ENCODE measurements around the gene OPHN1. TPM values are rescaled to one million over a fixed set of nuclear protein-coding genes. Genes with fewer than 3 reads are reported as not detected.
"Not testable (repeated sequence)": the region's sequence is repeated elsewhere in the genome, so short reads cannot be mapped to it uniquely, and the experiment has no call there.

The OPHN1 gene
- total RNA-seq, 1 experiment from 2014 or later: 3.3 TPM

DNA sequence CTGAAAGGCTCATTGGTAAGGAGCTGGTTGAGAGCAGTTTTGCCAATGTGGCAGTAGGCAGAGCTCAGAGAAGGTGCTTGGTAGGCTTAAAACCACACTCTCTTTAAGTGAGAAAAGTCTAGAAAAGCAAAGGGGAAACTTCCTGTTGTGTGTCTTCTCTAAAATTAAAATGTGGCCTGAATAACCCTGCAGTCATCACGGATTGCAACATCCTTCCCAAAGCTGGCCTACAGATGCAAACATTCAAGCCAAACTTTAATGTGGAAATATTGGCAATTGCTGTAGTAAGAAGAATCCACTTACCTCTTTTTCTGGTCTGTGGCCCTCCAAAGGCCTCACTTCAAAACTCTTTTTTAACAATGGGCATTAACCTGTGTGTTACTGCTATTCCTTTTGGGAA, 348.5 kb downstream of the OPHN1 start:
- no peaks in the 10 kb centered on the region for H3K9me3 ChIP-seq (ENCODE audit: low read depth, low read length, poor library complexity, severe bottlenecking)
- ChIA-PET CTCF (no interaction called here), POLR2A (ENCODE audit: low non-redundant PET) (no interaction called here)
- DNase-seq (ENCODE audit: low spot score): no peak
- H3K27ac ChIP-seq (ENCODE audit: low read depth, low read length, poor library complexity, severe bottlenecking): no peak overlapping the region
- H3K4me1 ChIP-seq (ENCODE audit: insufficient read depth, low read length, poor library complexity, severe bottlenecking): no peaks in the 10 kb centered on the region
- H3K4me3 ChIP-seq (ENCODE audit: low read depth, low read length, poor library complexity, severe bottlenecking): no peak overlapping the region
- no TSS peak for BruUV-seq (replicated peaks)
- intact Hi-C loops (cut with micrococcal nuclease; ENCODE audit: unreplicated experiment): no loop called here
- H3K27me3 ChIP-seq (replicated peaks; ENCODE audit: insufficient read depth, low read depth, low read length, poor library complexity): no peaks in the 10 kb centered on the region
- TF ChIP-seq EZH2 (IDR thresholded peaks at IDR 0.05; ENCODE audit: borderline replicate concordance, low read depth, low read length, poor library complexity, severe bottlenecking): no peak
- TF ChIP-seq CTCF (conservative IDR thresholded peaks at IDR 0.05; ENCODE audit: low read depth, low read length): no peak
- H3K36me3 ChIP-seq (ENCODE audit: insufficient read depth, low read length, poor library complexity, severe bottlenecking): no peaks in the 10 kb centered on the region

GRCh38 chrX:68083510-68083909, 349.8 kb downstream of the OPHN1 start:
- POLR2A ChIA-PET (ENCODE audit: low non-redundant PET): no interaction called here
- no TSS peak for BruUV-seq (replicated peaks)
- TF ChIP-seq EZH2 (IDR thresholded peaks at IDR 0.05; ENCODE audit: borderline replicate concordance, low read depth, low read length, poor library complexity, severe bottlenecking) (no peak), CTCF (conservative IDR thresholded peaks at IDR 0.05; ENCODE audit: low read depth, low read length) (no peak)

DNA sequence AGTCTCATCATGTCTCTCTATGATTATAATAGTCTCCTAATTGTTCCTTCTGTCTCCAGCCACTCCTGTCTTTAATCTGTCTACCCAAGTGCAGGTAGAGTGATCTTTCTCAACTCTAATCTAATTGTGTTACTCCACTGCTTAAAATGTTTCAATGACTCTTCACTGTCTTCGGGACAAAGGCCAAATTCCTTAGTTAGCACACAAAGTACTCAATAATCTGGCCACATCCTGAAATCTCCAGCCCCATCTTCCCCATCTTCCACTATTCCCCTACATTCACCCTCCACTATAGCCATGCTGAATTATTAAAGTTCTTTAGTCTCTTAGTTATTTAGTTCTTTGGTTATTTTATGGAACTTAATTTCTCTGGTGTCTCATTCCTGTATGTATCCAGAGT, 353.3 kb downstream of the OPHN1 start:
- H3K9me3 ChIP-seq (ENCODE audit: low read depth, low read length, poor library complexity, severe bottlenecking): no peaks in the 10 kb centered on the region
- no peak for TF ChIP-seq EZH2 (IDR thresholded peaks at IDR 0.05; ENCODE audit: borderline replicate concordance, low read depth, low read length, poor library complexity, severe bottlenecking)
- TF ChIP-seq CTCF (conservative IDR thresholded peaks at IDR 0.05; ENCODE audit: low read depth, low read length): no peak
- H3K36me3 ChIP-seq (ENCODE audit: insufficient read depth, low read length, poor library complexity, severe bottlenecking): no peaks in the 10 kb centered on the region
- POLR2A ChIA-PET (ENCODE audit: low non-redundant PET): no interaction called here
- H3K4me1 ChIP-seq (ENCODE audit: insufficient read depth, low read length, poor library complexity, severe bottlenecking): no peaks in the 10 kb centered on the region
- BruUV-seq (replicated peaks): no TSS peak
- H3K27ac ChIP-seq (ENCODE audit: low read depth, low read length, poor library complexity, severe bottlenecking): no peak overlapping the region
- no peak for DNase-seq (ENCODE audit: low spot score)
- H3K4me3 ChIP-seq (ENCODE audit: low read depth, low read length, poor library complexity, severe bottlenecking): no peak overlapping the region
- no peaks in the 10 kb centered on the region for H3K27me3 ChIP-seq (replicated peaks; ENCODE audit: insufficient read depth, low read depth, low read length, poor library complexity)
- CTCF ChIA-PET: no interaction called here
- intact Hi-C loops (cut with micrococcal nuclease; ENCODE audit: unreplicated experiment): no loop called here

More at GRCh38 chrX:68083510-68083909, 349.8 kb downstream of the OPHN1 start:
- CTCF ChIA-PET: no interaction called here
- H3K4me1 ChIP-seq (ENCODE audit: insufficient read depth, low read length, poor library complexity, severe bottlenecking): no peaks in the 10 kb centered on the region
- intact Hi-C loops (cut with micrococcal nuclease; ENCODE audit: unreplicated experiment): no loop called here
- no peak for DNase-seq (ENCODE audit: low spot score)
- H3K36me3 ChIP-seq (ENCODE audit: insufficient read depth, low read length, poor library complexity, severe bottlenecking): no peaks in the 10 kb centered on the region
- H3K4me3 ChIP-seq (ENCODE audit: low read depth, low read length, poor library complexity, severe bottlenecking): no peak overlapping the region
- H3K27ac ChIP-seq (ENCODE audit: low read depth, low read length, poor library complexity, severe bottlenecking): no peak overlapping the region
- H3K9me3 ChIP-seq (ENCODE audit: low read depth, low read length, poor library complexity, severe bottlenecking): no peaks in the 10 kb centered on the region
- H3K27me3 ChIP-seq (replicated peaks; ENCODE audit: insufficient read depth, low read depth, low read length, poor library complexity): no peaks in the 10 kb centered on the region

DNA sequence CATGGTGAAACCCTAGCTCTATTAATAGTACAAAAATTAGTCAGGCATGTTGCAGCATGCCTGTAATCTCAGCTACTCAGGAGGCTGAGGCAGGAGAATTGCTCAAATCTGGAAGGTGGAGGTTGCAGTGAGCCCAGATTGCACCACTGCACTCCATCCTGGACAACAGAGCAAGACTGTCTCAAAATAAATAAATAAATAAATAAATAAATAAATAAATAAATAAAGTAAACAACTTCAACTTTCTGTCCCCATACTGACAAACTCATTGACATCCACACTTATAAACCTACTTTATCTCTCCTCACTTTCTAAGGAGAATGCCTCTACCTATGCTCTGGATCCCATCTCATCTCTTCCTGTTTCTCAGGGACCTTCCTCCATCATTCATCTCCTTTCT, 354.5 kb downstream of the OPHN1 start:
- H3K36me3 ChIP-seq (ENCODE audit: insufficient read depth, low read length, poor library complexity, severe bottlenecking); POLR2A ChIA-PET (ENCODE audit: low non-redundant PET); CTCF ChIA-PET; H3K27me3 ChIP-seq (replicated peaks; ENCODE audit: insufficient read depth, low read depth, low read length, poor library complexity); DNase-seq (ENCODE audit: low spot score); H3K4me3 ChIP-seq (ENCODE audit: low read depth, low read length, poor library complexity, severe bottlenecking); intact Hi-C loops (cut with micrococcal nuclease; ENCODE audit: unreplicated experiment); BruUV-seq (replicated peaks); H3K9me3 ChIP-seq (ENCODE audit: low read depth, low read length, poor library complexity, severe bottlenecking); H3K4me1 ChIP-seq (ENCODE audit: insufficient read depth, low read length, poor library complexity, severe bottlenecking); H3K27ac ChIP-seq (ENCODE audit: low read depth, low read length, poor library complexity, severe bottlenecking): not testable (repeated sequence)

Data from A673 (cell line).